Fibroblast of lung (primary cell): ENCODE results near the gene TRPT1. TPM values are rescaled to one million over a fixed set of nuclear protein-coding genes. Genes with fewer than 3 reads are reported as not detected.

Source experiments
- DNase-seq, 2 donors: peaks; one replicate each; pipeline versions ENCODE4 v3.0.0 to v3.0.0-alpha.2; 2010; ENCODE audit warnings: low read depth in 2 of 2
- H2AFZ ChIP-seq: 2 replicates; pipeline ENCODE4 v1.5.1; 2012; ENCODE audit warnings: low read length, control low read depth, inconsistent platforms
- H3K27ac ChIP-seq: 2 replicates; pipeline ENCODE4 v1.5.1; 2011; ENCODE audit warnings: low read length, control low read depth; ENCODE audit not compliant: insufficient read depth
- H3K27me3 ChIP-seq: 2 replicates; pipeline ENCODE4 v1.5.1; 2011; ENCODE audit warnings: mild to moderate bottlenecking, low read length; ENCODE audit not compliant: control insufficient read depth, insufficient read depth
- H3K36me3 ChIP-seq: 2 replicates; pipeline ENCODE4 v1.5.1; 2011; ENCODE audit warnings: low read length; ENCODE audit not compliant: control insufficient read depth, insufficient read depth
- H3K4me1 ChIP-seq: 2 replicates; pipeline ENCODE4 v1.5.1; 2011; ENCODE audit warnings: low read length; ENCODE audit not compliant: control insufficient read depth, insufficient read depth; ENCODE audit errors: extremely low read depth
- H3K4me2 ChIP-seq: 2 replicates; pipeline ENCODE4 v1.5.1; 2011; ENCODE audit warnings: low read length, control low read depth; ENCODE audit not compliant: insufficient read depth; ENCODE audit errors: extremely low read depth
- H3K4me3 ChIP-seq, 4 experiments: fragments of 200-600 bp in 1 of 4; sonication (generic) in 1 of 4; replicated peaks in 1 of 4; 2 replicates each; pipeline ENCODE4 v1.5.1; 2011 to 2016; ENCODE audit warnings: low read length in 4 of 4, low read depth in 3 of 4, mild to moderate bottlenecking in 3 of 4, control low read depth in 2 of 4, inconsistent platforms in 1 of 4, mixed read lengths in 1 of 4; ENCODE audit not compliant: insufficient read depth in 1 of 4; ENCODE audit errors: control extremely low read depth in 1 of 4
- H3K79me2 ChIP-seq: 2 replicates; pipeline ENCODE4 v1.5.1; 2012; ENCODE audit warnings: mild to moderate bottlenecking, low read length, inconsistent platforms; ENCODE audit not compliant: control insufficient read depth, insufficient read depth
- H3K9ac ChIP-seq: 2 replicates; pipeline ENCODE4 v1.5.1; 2011; ENCODE audit warnings: mild to moderate bottlenecking, low read length, control low read depth; ENCODE audit not compliant: insufficient read depth
- H3K9me3 ChIP-seq: 2 replicates; pipeline ENCODE4 v1.5.1; 2012; ENCODE audit warnings: low read depth, low read length; ENCODE audit not compliant: control insufficient read depth, insufficient read depth
- H4K20me1 ChIP-seq: 2 replicates; pipeline ENCODE4 v1.5.1; 2011; ENCODE audit warnings: low read length; ENCODE audit not compliant: control insufficient read depth, insufficient read depth; ENCODE audit errors: extremely low read depth
- EZH2 ChIP-seq: IDR thresholded peaks from 2 replicates; pipeline ENCODE4 v1.5.1; 2012; ENCODE audit warnings: low read length, control low read depth, mild to moderate bottlenecking; ENCODE audit errors: missing control alignments
- polyA plus RNA-seq, 2 donors: library from polyadenylated mRNA; depleted of rRNA in 1 of 2; stranded (reverse) in 1 of 2; unstranded in 1 of 2; fragments of >200 nt; gene quantifications; 2 replicates each; pipeline ENCODE4 v1.2.1, GENCODE V29; 2011 to 2012; ENCODE audit warnings: missing spikeins in 1 of 2
- total RNA-seq: library from RNA; depleted of rRNA; stranded (reverse); fragments of >200 nt; gene quantifications from 2 replicates; pipeline ENCODE4 v1.2.1, GENCODE V29; 2014
- TF ChIP-seq, protein P1 (sequence below), 2 donors: IDR thresholded peaks in 1 of 2; conservative IDR thresholded peaks in 1 of 2; 1 replicate in 1 of 2; 2 replicates in 1 of 2; pipeline ENCODE4 v1.5.1; 2011 to 2012; ENCODE audit warnings: low read length in 2 of 2, control low read depth in 1 of 2, inconsistent platforms in 1 of 2, low read depth in 1 of 2, mild to moderate bottlenecking in 1 of 2

TRPT1 gene
- total and polyA plus RNA-seq, 2 donors (not counting 1 experiment from before 2014, with no cell fraction given): 20.5 to 41.5 TPM

DNA sequence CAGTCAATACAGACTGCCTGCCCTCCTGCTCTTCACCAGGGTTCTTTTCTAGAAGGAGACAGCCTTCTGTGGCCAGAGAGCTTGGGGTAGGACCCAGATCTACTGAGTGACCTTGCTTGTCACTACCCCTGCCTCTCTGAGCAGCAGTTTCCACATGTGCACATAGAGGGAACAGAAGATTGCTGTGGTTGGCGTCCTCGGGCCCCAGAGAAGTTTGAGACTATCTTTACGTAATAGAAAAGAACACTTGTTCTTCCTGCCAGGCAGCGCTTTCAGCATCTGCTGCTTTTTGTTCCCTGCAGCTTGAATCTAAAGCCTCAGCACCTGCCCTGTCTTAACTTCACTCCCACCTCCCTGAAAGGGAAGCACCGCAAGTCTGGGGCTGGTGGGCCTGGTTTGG, 13.0 kb upstream of the TRPT1 start:
- H3K36me3 ChIP-seq: peaks cover 16% of the 10 kb centered on the region
- TF ChIP-seq, protein P1, sequence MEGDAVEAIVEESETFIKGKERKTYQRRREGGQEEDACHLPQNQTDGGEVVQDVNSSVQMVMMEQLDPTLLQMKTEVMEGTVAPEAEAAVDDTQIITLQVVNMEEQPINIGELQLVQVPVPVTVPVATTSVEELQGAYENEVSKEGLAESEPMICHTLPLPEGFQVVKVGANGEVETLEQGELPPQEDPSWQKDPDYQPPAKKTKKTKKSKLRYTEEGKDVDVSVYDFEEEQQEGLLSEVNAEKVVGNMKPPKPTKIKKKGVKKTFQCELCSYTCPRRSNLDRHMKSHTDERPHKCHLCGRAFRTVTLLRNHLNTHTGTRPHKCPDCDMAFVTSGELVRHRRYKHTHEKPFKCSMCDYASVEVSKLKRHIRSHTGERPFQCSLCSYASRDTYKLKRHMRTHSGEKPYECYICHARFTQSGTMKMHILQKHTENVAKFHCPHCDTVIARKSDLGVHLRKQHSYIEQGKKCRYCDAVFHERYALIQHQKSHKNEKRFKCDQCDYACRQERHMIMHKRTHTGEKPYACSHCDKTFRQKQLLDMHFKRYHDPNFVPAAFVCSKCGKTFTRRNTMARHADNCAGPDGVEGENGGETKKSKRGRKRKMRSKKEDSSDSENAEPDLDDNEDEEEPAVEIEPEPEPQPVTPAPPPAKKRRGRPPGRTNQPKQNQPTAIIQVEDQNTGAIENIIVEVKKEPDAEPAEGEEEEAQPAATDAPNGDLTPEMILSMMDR (conservative IDR thresholded peaks at IDR 0.05 in 1 of 2, IDR thresholded peaks at IDR 0.05 in 1 of 2; ENCODE audit: low read depth in 1 of 2, low read length in 2 of 2): no peak
- no peak for TF ChIP-seq EZH2
- H3K9me3 ChIP-seq: no peaks in the 10 kb centered on the region

DNA sequence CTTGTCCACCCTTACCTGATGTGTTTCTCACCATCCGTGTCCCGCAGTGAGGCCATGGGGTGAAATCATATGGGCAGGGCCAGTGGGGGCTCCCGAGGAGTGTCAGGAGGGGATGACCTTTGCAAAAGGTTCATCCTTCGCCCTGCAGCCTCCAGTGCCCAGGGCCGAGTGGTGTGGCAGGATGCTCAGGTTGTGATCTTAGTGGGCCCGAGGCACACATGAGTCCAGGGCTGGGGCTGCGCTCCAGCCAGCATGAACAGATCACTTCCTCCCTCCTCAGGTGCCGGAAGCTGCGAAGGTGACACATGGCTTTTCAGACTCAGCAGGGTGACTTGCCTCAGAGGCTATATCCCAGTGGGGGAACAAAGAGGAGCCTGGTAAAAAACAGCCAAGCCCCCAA, 12.1 kb upstream of the TRPT1 start:
- H3K9ac ChIP-seq: no peak overlapping the region

More for the DNA sequence above, 13.0 kb upstream of the TRPT1 start:
- Histone ChIP-seq H3K9ac (no peak overlapping the region), H3K27me3 (no peaks in the 10 kb centered on the region), H3K27ac (no peak overlapping the region), H3K4me3 (no peak overlapping the region), H3K79me2 (peaks cover 23% of the 10 kb centered on the region), H3K4me1 (peaks cover 15% of the 10 kb centered on the region), H4K20me1 (no peaks in the 10 kb centered on the region), H3K4me2 (no peak overlapping the region), H2AFZ (no peak overlapping the region)
- no peak for DNase-seq

DNA sequence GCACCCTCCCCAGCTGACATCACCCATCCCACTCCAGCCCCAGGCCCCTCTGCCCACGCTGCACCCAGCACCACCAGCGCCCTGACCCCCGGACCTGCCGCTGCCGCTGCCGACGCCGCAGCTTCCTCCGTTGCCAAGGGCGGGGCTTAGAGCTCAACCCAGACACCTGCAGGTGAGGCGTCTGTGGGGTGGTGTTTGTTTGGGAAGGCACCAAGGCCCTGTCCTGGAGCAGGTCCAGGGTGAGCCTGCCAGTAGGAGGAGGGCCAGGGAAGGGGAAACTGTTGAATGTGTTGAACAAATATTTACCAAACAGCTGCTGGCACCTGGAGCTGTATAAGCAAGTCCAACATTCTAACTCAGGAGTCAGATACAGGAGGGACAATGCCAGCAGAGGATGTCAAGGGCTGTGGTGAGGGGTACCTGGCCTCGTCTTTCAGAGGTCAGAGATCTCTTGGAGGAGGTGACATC, 11.5 kb upstream of the TRPT1 start:
- Histone ChIP-seq H3K27me3 (no peaks in the 10 kb centered on the region), H2AFZ (no peak overlapping the region), H3K79me2 (peaks cover 14% of the 10 kb centered on the region), H4K20me1 (no peaks in the 10 kb centered on the region), H3K9me3 (no peaks in the 10 kb centered on the region), H3K9ac (no peak overlapping the region), H3K4me3 (no peak overlapping the region), H3K4me1 (peaks cover 7% of the 10 kb centered on the region), H3K36me3 (peaks cover 13% of the 10 kb centered on the region), H3K4me2 (no peak overlapping the region), H3K27ac (no peak overlapping the region)
- TF ChIP-seq EZH2: no peak
- TF ChIP-seq, protein P1 (conservative IDR thresholded peaks at IDR 0.05 in 1 of 2, IDR thresholded peaks at IDR 0.05 in 1 of 2; ENCODE audit: low read depth in 1 of 2, low read length in 2 of 2): no peak
- DNase-seq: no peak

More for the DNA sequence above, 12.1 kb upstream of the TRPT1 start:
- no peak overlapping the region for H2AFZ ChIP-seq
- H3K79me2 ChIP-seq: peaks cover 16% of the 10 kb centered on the region
- no peaks in the 10 kb centered on the region for H3K27me3 ChIP-seq
- no peak overlapping the region for H3K4me3 ChIP-seq
- DNase-seq: no peak
- peaks cover 14% of the 10 kb centered on the region for H3K36me3 ChIP-seq
- TF ChIP-seq, protein P1 (conservative IDR thresholded peaks at IDR 0.05 in 1 of 2, IDR thresholded peaks at IDR 0.05 in 1 of 2; ENCODE audit: low read depth in 1 of 2, low read length in 2 of 2): no peak
- TF ChIP-seq EZH2: no peak
- H3K4me1 ChIP-seq: peaks cover 9% of the 10 kb centered on the region
- no peaks in the 10 kb centered on the region for H3K9me3 ChIP-seq
- H4K20me1 ChIP-seq: no peaks in the 10 kb centered on the region
- no peak overlapping the region for H3K27ac ChIP-seq
- no peak overlapping the region for H3K4me2 ChIP-seq
